Right lobe of liver (tissue), 4 donors: ENCODE data around the gene SNX21.

Experiments used
- CTCF ChIP-seq, 4 donors: fragments of 200-600 bp in 3 of 4; fragments of 450-650 bp in 1 of 4; IDR thresholded peaks; one replicate each; pipeline versions ENCODE4 v1.5.1 to v1.8.0; 2016 to 2022; ENCODE audit warnings: antibody characterized with exemption in 4 of 4, mild to moderate bottlenecking in 2 of 4
- POLR2A ChIP-seq: fragments of 450-650 bp; IDR thresholded peaks from one replicate; pipeline ENCODE4 v1.6.1; 2017; ENCODE audit warnings: antibody characterized with exemption, mild to moderate bottlenecking
- donor health status: DM: no; HTN: no; CAD: no.
- donor health status: DM: no; HTN: no; CAD: no.
- donor health status: DM: no; HTN: yes; CAD: no.

- TF ChIP-seq CTCF (IDR thresholded peaks at IDR 0.05) (no peak), POLR2A (no peak)
Observed at GRCh38 chr20:45845452-45845851, 11.9 kb downstream of the SNX21 start.
